AG09309 (cell line): ENCODE measurements around the gene ACACB.

Experiments used
- DNase-seq: peaks from one replicate; pipeline ENCODE4 v3.0.0-alpha.2; 2010; ENCODE audit warnings: low read depth
- H3K4me3 ChIP-seq: 2 replicates; pipeline ENCODE4 v1.5.1; 2011; ENCODE audit warnings: mild to moderate bottlenecking, low read depth, low read length, moderate library complexity; ENCODE audit not compliant: control insufficient read depth
- TF ChIP-seq, protein P1 (sequence below): IDR thresholded peaks from 2 replicates; pipeline ENCODE4 v1.5.1; 2011; ENCODE audit warnings: mild to moderate bottlenecking, low read depth, low read length, inconsistent platforms; ENCODE audit not compliant: insufficient read depth, control insufficient read depth; ENCODE audit errors: missing control alignments

Gene ACACB

DNA sequence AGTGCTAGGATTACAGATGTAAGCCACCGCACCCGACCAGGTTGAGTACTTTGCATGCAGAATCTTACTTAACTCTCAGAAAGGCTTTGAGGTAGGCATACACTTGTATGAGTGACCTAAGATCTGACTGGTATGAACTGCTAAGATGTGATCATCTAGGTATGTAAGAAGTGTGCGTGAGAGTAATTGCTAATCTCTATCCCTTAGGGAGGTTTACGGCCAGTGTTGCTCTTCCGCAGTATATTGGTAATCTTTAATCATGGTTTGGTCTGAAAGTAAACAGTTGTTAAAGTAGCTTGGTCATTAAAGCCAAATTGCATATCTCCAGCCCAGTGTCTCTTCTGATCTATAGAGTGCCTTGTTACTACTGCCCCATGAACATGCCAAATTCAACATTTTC lies 11.2 kb upstream of the ACACB start:
- TF ChIP-seq, protein P1, sequence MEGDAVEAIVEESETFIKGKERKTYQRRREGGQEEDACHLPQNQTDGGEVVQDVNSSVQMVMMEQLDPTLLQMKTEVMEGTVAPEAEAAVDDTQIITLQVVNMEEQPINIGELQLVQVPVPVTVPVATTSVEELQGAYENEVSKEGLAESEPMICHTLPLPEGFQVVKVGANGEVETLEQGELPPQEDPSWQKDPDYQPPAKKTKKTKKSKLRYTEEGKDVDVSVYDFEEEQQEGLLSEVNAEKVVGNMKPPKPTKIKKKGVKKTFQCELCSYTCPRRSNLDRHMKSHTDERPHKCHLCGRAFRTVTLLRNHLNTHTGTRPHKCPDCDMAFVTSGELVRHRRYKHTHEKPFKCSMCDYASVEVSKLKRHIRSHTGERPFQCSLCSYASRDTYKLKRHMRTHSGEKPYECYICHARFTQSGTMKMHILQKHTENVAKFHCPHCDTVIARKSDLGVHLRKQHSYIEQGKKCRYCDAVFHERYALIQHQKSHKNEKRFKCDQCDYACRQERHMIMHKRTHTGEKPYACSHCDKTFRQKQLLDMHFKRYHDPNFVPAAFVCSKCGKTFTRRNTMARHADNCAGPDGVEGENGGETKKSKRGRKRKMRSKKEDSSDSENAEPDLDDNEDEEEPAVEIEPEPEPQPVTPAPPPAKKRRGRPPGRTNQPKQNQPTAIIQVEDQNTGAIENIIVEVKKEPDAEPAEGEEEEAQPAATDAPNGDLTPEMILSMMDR = no peak
- no peak for DNase-seq

DNA sequence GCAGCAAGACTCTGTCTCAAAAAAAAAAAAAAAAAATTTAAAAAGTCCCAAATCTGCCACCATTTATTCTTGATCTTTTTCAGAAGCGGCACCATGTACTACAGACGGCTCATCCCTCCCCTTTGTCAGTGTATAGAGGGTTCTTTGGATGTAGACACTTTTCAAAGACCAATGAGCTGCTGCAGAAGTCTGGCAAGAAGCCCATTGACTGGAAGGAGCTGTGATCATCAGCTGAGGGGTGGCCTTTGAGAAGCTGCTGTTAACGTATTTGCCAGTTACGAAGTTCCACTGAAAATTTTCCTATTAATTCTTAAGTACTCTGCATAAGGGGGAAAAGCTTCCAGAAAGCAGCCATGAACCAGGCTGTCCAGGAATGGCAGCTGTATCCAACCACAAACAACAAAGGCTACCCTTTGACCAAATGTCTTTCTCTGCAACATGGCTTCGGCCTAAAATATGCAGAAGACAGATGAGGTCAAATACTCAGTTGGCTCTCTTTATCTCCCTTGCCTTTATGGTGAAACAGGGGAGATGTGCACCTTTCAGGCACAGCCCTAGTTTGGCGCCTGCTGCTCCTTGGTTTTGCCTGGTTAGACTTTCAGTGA lies 6.5 kb upstream of the ACACB start:
- no peak overlapping the region for H3K4me3 ChIP-seq

More for the DNA sequence above, 11.2 kb upstream of the ACACB start:
- H3K4me3 ChIP-seq = no peak overlapping the region

DNA sequence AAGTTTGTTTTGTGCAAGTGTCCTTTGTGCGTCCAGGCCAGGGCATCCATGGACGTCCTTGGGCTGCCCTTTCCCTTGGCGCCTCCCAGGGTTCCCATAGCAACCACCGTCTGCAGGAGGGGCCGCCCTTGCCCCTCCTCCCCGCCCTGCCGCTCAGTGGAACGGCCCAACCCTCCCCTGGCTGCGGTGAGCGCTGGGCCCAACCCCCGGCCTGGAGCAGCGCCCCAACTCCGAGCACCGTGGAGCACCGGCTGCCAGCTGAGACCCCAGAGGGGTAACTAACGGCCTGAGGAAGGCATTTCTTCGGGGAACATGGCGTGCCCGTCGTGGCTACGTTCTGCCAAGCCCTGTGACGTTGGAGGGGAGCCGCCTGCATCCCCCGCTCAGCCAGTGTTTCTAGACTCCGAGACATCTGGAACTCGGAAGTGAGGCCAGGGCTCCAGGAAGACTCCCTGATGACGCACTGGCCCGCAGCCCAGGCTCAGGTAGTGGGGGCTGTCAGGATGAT lies 5.3 kb upstream of the ACACB start:
- TF ChIP-seq, protein P1 = no peak
- H3K4me3 ChIP-seq = peak overlapping the region; percentile 80
- DNase-seq = no peak

More for the DNA sequence above, 6.5 kb upstream of the ACACB start:
- TF ChIP-seq, protein P1 = no peak
- no peak for DNase-seq

DNA sequence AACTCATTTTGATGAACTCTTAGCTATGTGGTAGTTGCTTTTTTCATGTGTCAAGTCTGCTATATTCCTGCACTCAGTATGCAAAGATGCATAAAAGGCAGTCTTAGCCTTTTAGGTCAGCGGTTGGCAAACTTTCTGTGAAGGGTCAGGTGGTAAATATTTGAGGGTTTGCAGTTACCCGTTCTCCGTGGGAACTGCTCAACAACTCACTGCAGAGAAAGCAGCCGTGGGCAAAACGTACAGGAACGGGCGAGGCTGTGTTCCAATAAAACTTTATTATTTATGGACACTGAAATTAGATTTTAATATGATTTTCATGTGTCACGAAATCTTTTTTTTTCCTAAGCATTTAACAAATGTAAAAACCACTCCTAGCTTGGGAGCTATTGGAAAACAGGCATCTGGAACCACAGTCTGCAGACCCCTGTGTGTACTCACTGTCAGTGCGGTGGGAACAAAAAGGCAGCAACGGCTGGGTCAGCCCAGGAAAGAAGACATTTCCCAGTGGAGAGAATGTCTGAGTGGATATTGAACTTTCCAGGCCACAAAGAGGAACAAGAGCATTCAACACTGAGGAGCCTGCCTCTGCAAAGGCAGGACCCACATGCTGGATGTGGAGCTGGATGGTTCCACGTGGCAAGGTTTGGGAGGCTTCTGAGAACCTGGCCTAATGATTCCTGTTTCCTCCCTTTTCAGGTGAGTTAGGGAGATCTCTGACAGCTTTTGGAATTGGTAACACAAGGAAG lies 3.5 kb upstream of the ACACB start:
- no peak overlapping the region for H3K4me3 ChIP-seq
- no peak for DNase-seq
- TF ChIP-seq, protein P1 = no peak

DNA sequence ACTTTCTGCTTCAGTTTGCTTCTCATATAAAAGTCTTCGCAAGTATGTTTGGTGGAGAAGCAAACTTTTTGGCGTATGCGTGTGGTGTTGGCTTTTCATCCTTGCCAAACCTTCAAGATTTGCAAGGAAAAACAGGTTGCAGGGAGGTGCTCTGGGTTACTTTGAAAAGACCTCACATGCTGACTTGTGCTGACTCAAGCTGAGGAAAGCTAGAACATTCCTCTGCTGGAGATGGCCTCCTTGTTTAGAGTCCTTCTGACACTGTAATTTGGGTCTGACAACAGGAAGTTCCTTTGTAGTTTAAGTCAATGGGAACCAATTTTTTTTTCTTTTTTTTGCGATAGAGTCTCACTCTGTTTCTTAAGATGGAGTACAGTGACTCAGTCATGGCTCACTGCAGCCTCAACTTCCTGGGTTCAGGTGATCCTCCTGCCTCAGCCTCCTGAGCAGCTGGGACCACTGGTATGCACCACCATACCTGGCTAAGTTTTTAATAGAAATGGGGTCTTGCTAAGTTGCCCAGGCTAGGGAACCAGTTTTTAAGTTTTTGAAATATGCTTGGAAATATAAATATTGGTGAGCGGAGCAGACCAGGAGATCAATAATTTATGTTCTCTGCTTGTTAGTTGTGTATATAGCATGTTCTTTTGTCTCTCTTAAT lies 2.6 kb upstream of the ACACB start:
- no peak for DNase-seq
- TF ChIP-seq, protein P1 = no peak
- H3K4me3 ChIP-seq = no peak overlapping the region

DNA sequence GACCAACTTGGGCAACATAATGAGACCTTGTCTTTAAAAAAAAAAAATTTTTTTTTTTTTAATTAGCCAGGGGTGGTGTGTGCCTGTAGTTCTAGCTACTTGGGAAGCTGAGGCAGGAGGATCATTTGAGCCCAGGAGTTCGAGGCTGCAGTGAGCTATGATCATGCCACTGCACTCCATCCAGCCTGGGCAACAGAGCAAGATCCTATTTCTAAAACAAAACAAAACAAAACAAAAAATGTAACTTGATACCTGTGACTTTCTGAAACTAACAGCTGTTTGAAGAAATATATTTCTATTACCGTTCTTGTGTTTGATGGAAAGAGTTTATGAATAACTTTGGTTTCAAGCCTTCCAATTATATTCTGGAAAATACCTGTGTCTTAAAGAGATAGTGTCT lies 1.7 kb upstream of the ACACB start:
- no peak overlapping the region for H3K4me3 ChIP-seq
- TF ChIP-seq, protein P1 = no peak
- DNase-seq = no peak
